HCT116 (cell line): ENCODE data around the gene RFX8. TPM values are rescaled to one million over a fixed set of nuclear protein-coding genes. Genes with fewer than 3 reads are reported as not detected.

Experiments
- ATAC-seq: fragments of 200-7000 bp; cut with Tn5 transposase; 2 replicates; pipeline ENCODE4 v1.9.1; 2020; ENCODE audit warnings: mild to moderate bottlenecking, moderate library complexity
- BruUV-seq: library from RNA; stranded (reverse); fragments of 400-500 nt; replicated peaks from 2 replicates; lab custom pipeline; 2021; lab: Mats Ljungman, UMichigan
- CTCF ChIA-PET: fragments of 300-600 bp; sonication (Branson Sonifier 250); formaldehyde crosslinking; loops from one replicate; lab custom pipeline; 2021; ENCODE audit warnings: antibody characterized with exemption; lab: Charles Lee
- POLR2A ChIA-PET: fragments of 300-600, 350-600 bp; sonication (Branson Sonifier 250); formaldehyde crosslinking; loops from one replicate; lab custom pipeline; 2021; ENCODE audit warnings: antibody characterized with exemption; lab: Charles Lee
- RAD21 ChIA-PET, 2 experiments: fragments of 300-600 bp; sonication (Branson Sonifier 250); formaldehyde crosslinking; loops; one replicate each; lab custom pipeline; 2023; ENCODE audit warnings: low total read pairs in 2 of 2; ENCODE audit not compliant: uncharacterized antibody in 2 of 2, unreplicated experiment in 2 of 2, low non-redundant PET in 1 of 2; lab: Charles Lee
- DNase-seq: peaks from one replicate; pipeline ENCODE4 v3.0.0-alpha.2; 2010; ENCODE audit warnings: low read depth, low spot score
- H2AFZ ChIP-seq: fragments of 200-600 bp; shearing (Covaris generic), sonication (generic); 2 replicates; pipeline ENCODE4 v1.6.1; 2017; ENCODE audit warnings: low read depth, mixed run types, mixed read lengths, antibody characterized with exemption, low read length; ENCODE audit not compliant: poor library complexity, severe bottlenecking
- H3K27ac ChIP-seq: 2 replicates; pipeline ENCODE4 v1.5.1; 2012; ENCODE audit warnings: low read depth, low read length
- H3K27me3 ChIP-seq: fragments of 200-600 bp; sonication (generic); 2 replicates; pipeline ENCODE4 v1.6.1; 2016; ENCODE audit warnings: mixed run types, low read length, mixed read lengths; ENCODE audit not compliant: insufficient read depth
- H3K36me3 ChIP-seq, 2 experiments: fragments of 200-500 bp in 1 of 2; fragments of 200-600 bp in 1 of 2; sonication (Bioruptor generic) in 1 of 2; sonication (generic) in 1 of 2; 2 replicates each; pipeline versions ENCODE4 v1.5.1 to v1.6.1; 2014 to 2016; ENCODE audit warnings: low read length in 2 of 2, inconsistent platforms in 1 of 2, mixed read lengths in 1 of 2, mixed run types in 1 of 2; ENCODE audit not compliant: insufficient read depth in 2 of 2, control insufficient read depth in 1 of 2
- H3K4me1 ChIP-seq, 2 experiments: fragments of 200-600 bp in 1 of 2; sonication (generic) in 1 of 2; 2 replicates each; pipeline versions ENCODE4 v1.5.1 to v1.6.1; 2012 to 2017; ENCODE audit warnings: low read length in 2 of 2, inconsistent platforms in 1 of 2, mild to moderate bottlenecking in 1 of 2, mixed read lengths in 1 of 2, mixed run types in 1 of 2, moderate library complexity in 1 of 2; ENCODE audit not compliant: insufficient read depth in 2 of 2, control insufficient read depth in 1 of 2
- H3K4me2 ChIP-seq: fragments of 200-600 bp; sonication (generic); 2 replicates; pipeline ENCODE4 v1.6.1; 2017; ENCODE audit warnings: mixed run types, low read length, mixed read lengths
- H3K4me3 ChIP-seq, 2 experiments: fragments of 200-600 bp in 1 of 2; sonication (generic) in 1 of 2; replicated peaks in 1 of 2; 2 replicates each; pipeline ENCODE4 v1.5.1; 2011 to 2016; ENCODE audit warnings: low read length in 2 of 2, control low read depth in 1 of 2, low read depth in 1 of 2, mild to moderate bottlenecking in 1 of 2, mixed read lengths in 1 of 2, mixed run types in 1 of 2
- H3K79me2 ChIP-seq: fragments of 200-600 bp; sonication (generic); 2 replicates; pipeline ENCODE4 v1.6.1; 2017; ENCODE audit warnings: mild to moderate bottlenecking, mixed run types, low read length, moderate library complexity, mixed read lengths; ENCODE audit not compliant: insufficient read depth
- H3K9ac ChIP-seq: fragments of 200-600 bp; sonication (generic); 2 replicates; pipeline ENCODE4 v1.6.1; 2016; ENCODE audit warnings: low read length, mixed read lengths
- H3K9me2 ChIP-seq: fragments of 200-600 bp; sonication (generic), shearing (Covaris generic); 2 replicates; pipeline ENCODE4 v1.6.1; 2017; ENCODE audit warnings: mixed run types, mild to moderate bottlenecking, moderate library complexity; ENCODE audit not compliant: insufficient read depth
- H3K9me3 ChIP-seq, 2 experiments: fragments of 200-500 bp in 1 of 2; fragments of 200-600 bp in 1 of 2; sonication (Bioruptor generic) in 1 of 2; sonication (generic) in 1 of 2; 2 replicates each; pipeline ENCODE4 v1.6.1; 2014 to 2017; ENCODE audit warnings: low read length in 2 of 2, mixed read lengths in 2 of 2, inconsistent platforms in 1 of 2, low read depth in 1 of 2, mild to moderate bottlenecking in 1 of 2, mixed run types in 1 of 2, moderate library complexity in 1 of 2; ENCODE audit not compliant: control insufficient read depth in 1 of 2, insufficient read depth in 1 of 2
- H4K20me1 ChIP-seq: fragments of 200-600 bp; sonication (generic), shearing (Covaris generic); 2 replicates; pipeline ENCODE4 v1.6.1; 2017; ENCODE audit warnings: mixed run types, mild to moderate bottlenecking, moderate library complexity; ENCODE audit not compliant: insufficient read depth
- ATF3 ChIP-seq: IDR thresholded peaks from 2 replicates; pipeline ENCODE4 v1.6.1; 2012
- CTCF ChIP-seq, 3 experiments: fragments of 200-600 bp in 1 of 3; sonication (generic) in 1 of 3; IDR thresholded peaks in 2 of 3; conservative IDR thresholded peaks in 1 of 3; 2 replicates each; pipeline ENCODE4 v1.5.1; 2012 to 2017; ENCODE audit warnings: low read depth in 2 of 3, low read length in 2 of 3, antibody characterized with exemption in 1 of 3, borderline replicate concordance in 1 of 3, control low read depth in 1 of 3, mild to moderate bottlenecking in 1 of 3, mixed read lengths in 1 of 3, mixed run types in 1 of 3, moderate library complexity in 1 of 3; ENCODE audit not compliant: insufficient read depth in 1 of 3
- ELF1 ChIP-seq: IDR thresholded peaks from 2 replicates; pipeline ENCODE4 v1.6.1; 2012; ENCODE audit warnings: low read depth, borderline replicate concordance
- EZH2phosphoT487 ChIP-seq: fragments of 200-600 bp; IDR thresholded peaks from 2 replicates; pipeline ENCODE4 v1.6.1; 2018; ENCODE audit warnings: antibody characterized with exemption, borderline replicate concordance
- FOSL1 ChIP-seq: IDR thresholded peaks from 2 replicates; pipeline ENCODE4 v1.6.1; 2012; ENCODE audit warnings: low read depth
- POLR2A ChIP-seq: IDR thresholded peaks from 2 replicates; pipeline ENCODE4 v1.7.0; 2011; ENCODE audit warnings: borderline replicate concordance; ENCODE audit not compliant: insufficient read depth, insufficient read length; ENCODE audit errors: extremely low read depth
- RAD21 ChIP-seq: IDR thresholded peaks from 2 replicates; pipeline ENCODE4 v1.6.1; 2012; ENCODE audit warnings: low read depth, mild to moderate bottlenecking
- REST ChIP-seq: IDR thresholded peaks from 2 replicates; pipeline ENCODE4 v1.6.1; 2012; ENCODE audit warnings: low read depth
- TCF7L2 ChIP-seq: IDR thresholded peaks from 2 replicates; pipeline ENCODE4 v1.7.0; 2011; ENCODE audit warnings: borderline replicate concordance, inconsistent platforms; ENCODE audit not compliant: insufficient read depth, insufficient read length; ENCODE audit errors: extremely low read depth
- ZBTB33 ChIP-seq: IDR thresholded peaks from 2 replicates; pipeline ENCODE4 v1.6.1; 2011; ENCODE audit warnings: mild to moderate bottlenecking, low read length, moderate library complexity; ENCODE audit not compliant: insufficient replicate concordance; ENCODE audit errors: extremely low read depth
- intact Hi-C: fragments of 100-400 bp; cut with micrococcal nuclease; formaldehyde crosslinking; loops from 2 replicates; pipeline ENCODE4 v1.10.0; 2022
- total RNA-seq: library from RNA; stranded (reverse); gene quantifications from one replicate; pipeline ENCODE4 v1.2.1, GENCODE V29; 2021; ENCODE audit not compliant: unreplicated experiment

Gene RFX8
- total RNA-seq, 1 experiment from 2014 or later = not detected

DNA sequence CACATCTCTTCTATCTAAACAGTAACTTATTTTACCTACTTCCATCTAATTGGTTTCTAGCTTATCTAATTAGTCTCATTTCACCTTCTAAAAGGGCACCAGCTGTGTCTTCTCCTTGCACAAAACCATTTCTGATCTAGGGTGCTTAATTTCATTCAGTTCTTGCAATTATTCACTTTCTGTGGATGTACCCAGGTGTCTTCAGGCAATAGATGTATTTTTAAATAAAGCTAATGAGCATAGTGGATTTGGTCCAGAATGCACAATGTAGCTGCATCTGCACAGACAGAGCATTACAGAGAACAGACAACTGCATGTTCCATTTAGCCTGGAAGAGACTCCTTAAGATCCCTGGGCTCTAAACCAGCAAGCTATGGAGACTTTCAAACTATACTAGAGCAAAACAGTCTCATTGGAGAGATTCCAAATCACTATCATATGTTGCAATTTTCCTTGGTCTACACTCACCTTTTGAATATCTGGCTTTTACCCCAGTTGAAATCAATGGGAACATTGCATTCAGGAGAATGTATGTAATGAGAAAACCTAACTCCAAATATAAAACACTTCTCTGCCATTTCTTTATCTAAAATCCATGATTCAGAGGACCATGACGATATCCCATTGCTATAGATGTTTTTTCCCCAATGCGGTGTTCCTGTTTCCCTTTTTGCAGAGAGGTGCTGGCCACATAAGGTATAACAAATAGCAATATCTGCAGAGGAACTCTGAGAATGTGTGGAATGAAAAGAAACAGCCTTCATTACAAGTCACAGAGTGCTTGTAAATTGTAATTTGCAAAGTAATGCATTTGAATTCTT, 3.5 kb upstream of the RFX8 start:
- ChIA-PET POLR2A (no interaction called here), CTCF (no interaction called here), RAD21 (no interaction called here)
- H4K20me1 ChIP-seq = no peaks in the 10 kb centered on the region
- H3K36me3 ChIP-seq = no peaks in the 10 kb centered on the region
- no peak overlapping the region for H3K4me3 ChIP-seq
- H3K4me2 ChIP-seq = no peak overlapping the region
- DNase-seq (no peak), ATAC-seq (no peak)
- TF ChIP-seq ZBTB33 = no peak
- H3K9ac ChIP-seq = no peak overlapping the region
- no peaks in the 10 kb centered on the region for H3K9me3 ChIP-seq
- no peaks in the 10 kb centered on the region for H3K79me2 ChIP-seq
- no peak overlapping the region for H3K27ac ChIP-seq
- no peaks in the 10 kb centered on the region for H3K27me3 ChIP-seq
- no peaks in the 10 kb centered on the region for H3K4me1 ChIP-seq
- intact Hi-C loops = no loop called here
- BruUV-seq = no TSS peak
- no peaks in the 10 kb centered on the region for H3K9me2 ChIP-seq
- no peak overlapping the region for H2AFZ ChIP-seq

DNA sequence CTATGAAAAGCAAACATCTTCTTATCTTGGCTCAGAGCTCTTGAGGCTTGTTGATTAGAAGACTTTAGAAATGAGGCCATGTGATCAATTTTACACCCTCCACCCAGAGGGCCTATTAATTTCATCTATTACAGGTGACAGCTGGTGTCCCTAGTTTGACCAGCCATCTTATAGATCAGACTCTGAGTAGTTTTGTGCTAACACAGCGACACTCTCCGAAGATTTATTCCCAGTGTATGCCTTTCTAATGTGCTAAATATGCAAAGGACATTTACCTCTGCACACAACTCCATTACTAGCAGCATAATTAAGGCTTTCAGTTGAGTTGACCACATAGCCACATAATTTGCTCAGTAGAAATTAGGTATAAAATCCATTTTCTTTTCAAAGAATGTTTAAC, 2.6 kb upstream of the RFX8 start:
- BruUV-seq = no TSS peak
- intact Hi-C loops = no loop called here
- CTCF ChIA-PET = no interaction called here

More for the DNA sequence above, 2.6 kb upstream of the RFX8 start:
- POLR2A ChIA-PET = no interaction called here
- Histone ChIP-seq H3K4me2 (no peak overlapping the region), H3K27me3 (no peaks in the 10 kb centered on the region), H3K9ac (no peak overlapping the region), H3K36me3 (no peaks in the 10 kb centered on the region), H2AFZ (no peak overlapping the region), H3K9me3 (no peaks in the 10 kb centered on the region), H3K79me2 (no peaks in the 10 kb centered on the region), H4K20me1 (no peaks in the 10 kb centered on the region), H3K9me2 (no peaks in the 10 kb centered on the region), H3K4me1 (no peaks in the 10 kb centered on the region), H3K27ac (no peak overlapping the region), H3K4me3 (no peak overlapping the region)
- DNase-seq (no peak), ATAC-seq (no peak)
- TF ChIP-seq ELF1 (no peak), POLR2A (no peak), REST (no peak), FOSL1 (no peak), EZH2phosphoT487 (no peak), CTCF (IDR thresholded peaks at IDR 0.05 in 2 of 3, conservative IDR thresholded peaks at IDR 0.05 in 1 of 3; ENCODE audit: borderline replicate concordance in 1 of 3, insufficient read depth in 1 of 3, low read depth in 2 of 3, low read length in 2 of 3) (no peak), ATF3 (no peak), RAD21 (no peak), TCF7L2 (no peak)
- RAD21 ChIA-PET = no interaction called here
